ENCODE measurements around the gene SLC22A1. TPM values are rescaled to one million over a fixed set of nuclear protein-coding genes. Genes with fewer than 3 reads are reported as not detected.

SLC22A1 gene
- total and polyA plus RNA-seq, 2 donors (not counting 1 experiment from before 2014, with no cell fraction given), result 0.18 to 1.5 TPM

DNA sequence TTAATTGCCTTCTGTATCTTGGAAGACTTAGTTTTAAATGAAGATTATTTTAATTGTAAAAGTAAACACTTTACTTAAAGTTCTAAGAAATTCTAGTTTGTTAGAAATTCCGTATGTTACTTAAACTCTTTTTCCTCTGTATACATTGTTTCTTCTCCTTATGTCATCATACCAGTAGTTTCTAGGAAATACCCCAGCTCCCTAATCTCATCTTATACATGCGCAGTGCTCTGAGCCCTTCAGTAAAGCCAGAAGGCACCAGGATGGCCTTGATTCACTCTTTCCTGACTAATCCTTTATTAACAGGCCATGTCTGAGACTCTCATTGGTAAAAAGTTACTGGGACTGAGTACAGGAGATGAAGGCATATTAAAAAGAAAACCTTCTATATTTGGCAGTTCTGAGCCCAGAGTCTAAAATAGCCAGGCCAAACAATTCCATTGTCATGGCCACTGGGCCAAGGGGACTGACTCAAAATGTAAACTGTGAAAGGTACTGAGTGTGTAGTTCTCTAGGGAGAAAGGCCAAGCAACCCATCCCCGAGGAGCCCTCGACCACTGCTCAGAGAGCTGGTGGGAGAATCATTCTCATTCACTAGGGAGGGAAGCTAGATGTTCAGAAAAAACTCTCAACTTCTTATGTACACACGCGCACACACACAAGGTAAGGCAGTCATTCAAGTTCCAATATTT is 25.0 kb downstream of the SLC22A1 start:
- H3K27ac Mint-ChIP-seq, result no peak overlapping the region
- no peak overlapping the region for H3K4me2 ChIP-seq (replicated peaks; ENCODE audit: low read depth, low read length, poor library complexity, severe bottlenecking)
- intact Hi-C loops (cut with micrococcal nuclease), result no loop called here
- TF ChIP-seq, protein P1, sequence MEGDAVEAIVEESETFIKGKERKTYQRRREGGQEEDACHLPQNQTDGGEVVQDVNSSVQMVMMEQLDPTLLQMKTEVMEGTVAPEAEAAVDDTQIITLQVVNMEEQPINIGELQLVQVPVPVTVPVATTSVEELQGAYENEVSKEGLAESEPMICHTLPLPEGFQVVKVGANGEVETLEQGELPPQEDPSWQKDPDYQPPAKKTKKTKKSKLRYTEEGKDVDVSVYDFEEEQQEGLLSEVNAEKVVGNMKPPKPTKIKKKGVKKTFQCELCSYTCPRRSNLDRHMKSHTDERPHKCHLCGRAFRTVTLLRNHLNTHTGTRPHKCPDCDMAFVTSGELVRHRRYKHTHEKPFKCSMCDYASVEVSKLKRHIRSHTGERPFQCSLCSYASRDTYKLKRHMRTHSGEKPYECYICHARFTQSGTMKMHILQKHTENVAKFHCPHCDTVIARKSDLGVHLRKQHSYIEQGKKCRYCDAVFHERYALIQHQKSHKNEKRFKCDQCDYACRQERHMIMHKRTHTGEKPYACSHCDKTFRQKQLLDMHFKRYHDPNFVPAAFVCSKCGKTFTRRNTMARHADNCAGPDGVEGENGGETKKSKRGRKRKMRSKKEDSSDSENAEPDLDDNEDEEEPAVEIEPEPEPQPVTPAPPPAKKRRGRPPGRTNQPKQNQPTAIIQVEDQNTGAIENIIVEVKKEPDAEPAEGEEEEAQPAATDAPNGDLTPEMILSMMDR (IDR thresholded peaks at IDR 0.05), result no peak
- no peak for TF ChIP-seq EZH2 (IDR thresholded peaks at IDR 0.05; ENCODE audit: borderline replicate concordance, insufficient read depth, low read depth, low read length, poor library complexity, severe bottlenecking)
- no peaks in the 10 kb centered on the region for H4K20me1 ChIP-seq (ENCODE audit: control insufficient read depth, insufficient read depth, low read length, poor library complexity, severe bottlenecking)
- H3K4me1 ChIP-seq (ENCODE audit: control insufficient read depth in 2 of 2, insufficient read depth in 2 of 2, low read length in 2 of 2), result no peaks in the 10 kb centered on the region
- no peaks in the 10 kb centered on the region for H3K36me3 ChIP-seq (replicated peaks in 1 of 2; ENCODE audit: control extremely low read depth in 1 of 2, control insufficient read depth in 1 of 2, extremely low read depth in 1 of 2, insufficient read depth in 2 of 2, low read length in 1 of 2)
- H3K9ac ChIP-seq (ENCODE audit: low read length), result no peak overlapping the region
- no peak for ATAC-seq (ENCODE audit: low read depth)
- no peak for DNase-seq
- no peaks in the 10 kb centered on the region for H3K79me2 ChIP-seq (ENCODE audit: control insufficient read depth, insufficient read depth, low read length)
- H3K4me1 Mint-ChIP-seq, result no peaks in the 10 kb centered on the region
- H2AFZ ChIP-seq (ENCODE audit: insufficient read depth, low read depth, low read length, poor library complexity, severe bottlenecking), result no peak overlapping the region
- no peaks in the 10 kb centered on the region for H3K9me3 ChIP-seq (ENCODE audit: control extremely low read depth in 1 of 3, control insufficient read depth in 2 of 3, insufficient read depth in 1 of 3, low read length in 2 of 3)
- WGBS (ENCODE audit: insufficient coverage), result 88% methylated on average over 1 of the region's 6 CpGs
- no peak overlapping the region for H3K4me3 Mint-ChIP-seq
- POLR2A ChIA-PET, result no interaction called here
- H3K27me3 Mint-ChIP-seq, result peaks cover 14% of the 10 kb centered on the region
- no peak overlapping the region for H3K4me3 ChIP-seq (ENCODE audit: control extremely low read depth in 1 of 5, extremely low read depth in 1 of 5, insufficient read depth in 1 of 5, low read depth in 2 of 5, low read length in 4 of 5)
- peaks cover 6% of the 10 kb centered on the region for H3K9me3 Mint-ChIP-seq (ENCODE audit: insufficient read depth)
- peaks cover 0 to 3% (median 0%) of the 10 kb centered on the region in 4 experiments for H3K27me3 ChIP-seq (replicated peaks in 1 of 4; ENCODE audit: control extremely low read depth in 1 of 4, control insufficient read depth in 3 of 4, insufficient read depth in 4 of 4, low read length in 3 of 4)
- no peak overlapping the region for H3K27ac ChIP-seq (ENCODE audit: low read length in 2 of 2)
- CTCF ChIA-PET, result interaction anchor here (1.4 kb wide), 1 partner anchor 8 kb away, joined by 4 read pairs; no protein-coding TSS in a partner anchor

DNA sequence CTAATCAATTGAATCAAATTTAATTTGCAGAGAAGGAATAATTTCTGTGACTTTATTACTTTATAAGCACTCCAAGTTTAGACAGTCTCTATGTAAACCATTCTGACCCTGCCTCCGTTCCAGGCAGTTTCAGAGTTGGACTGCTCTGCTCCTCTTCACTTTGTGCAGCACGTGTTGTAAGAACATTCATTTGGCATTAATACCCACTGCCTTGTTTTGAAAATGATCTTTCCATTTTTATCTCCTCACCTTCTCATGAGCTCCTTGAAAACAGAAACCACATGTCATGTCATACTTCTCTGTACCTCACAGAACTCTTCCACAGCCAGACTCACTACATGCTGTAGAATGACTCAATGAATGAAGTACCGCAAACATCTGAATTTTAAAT is 25.5 kb downstream of the SLC22A1 start:
- Histone ChIP-seq H2AFZ (ENCODE audit: insufficient read depth, low read depth, low read length, poor library complexity, severe bottlenecking) (no peak overlapping the region), H3K4me3 (ENCODE audit: control extremely low read depth in 1 of 5, extremely low read depth in 1 of 5, insufficient read depth in 1 of 5, low read depth in 2 of 5, low read length in 4 of 5) (no peak overlapping the region), H3K4me2 (replicated peaks; ENCODE audit: low read depth, low read length, poor library complexity, severe bottlenecking) (no peak overlapping the region), H3K27ac (ENCODE audit: low read length in 2 of 2) (no peak overlapping the region), H3K27me3 (replicated peaks in 1 of 4; ENCODE audit: control extremely low read depth in 1 of 4, control insufficient read depth in 3 of 4, insufficient read depth in 4 of 4, low read length in 3 of 4) (no peaks in the 10 kb centered on the region), H3K9ac (ENCODE audit: low read length) (no peak overlapping the region), H4K20me1 (ENCODE audit: control insufficient read depth, insufficient read depth, low read length, poor library complexity, severe bottlenecking) (no peaks in the 10 kb centered on the region), H3K9me3 (ENCODE audit: control extremely low read depth in 1 of 3, control insufficient read depth in 2 of 3, insufficient read depth in 1 of 3, low read length in 2 of 3) (no peaks in the 10 kb centered on the region), H3K79me2 (ENCODE audit: control insufficient read depth, insufficient read depth, low read length) (no peaks in the 10 kb centered on the region), H3K4me1 (ENCODE audit: control insufficient read depth in 2 of 2, insufficient read depth in 2 of 2, low read length in 2 of 2) (no peaks in the 10 kb centered on the region), H3K36me3 (replicated peaks in 1 of 2; ENCODE audit: control extremely low read depth in 1 of 2, control insufficient read depth in 1 of 2, extremely low read depth in 1 of 2, insufficient read depth in 2 of 2, low read length in 1 of 2) (no peaks in the 10 kb centered on the region)
- ChIA-PET CTCF (interaction anchor here (1.4 kb wide), 1 partner anchor 9 kb away, joined by 4 read pairs; no protein-coding TSS in a partner anchor), POLR2A (no interaction called here)
- no peak for TF ChIP-seq EZH2 (IDR thresholded peaks at IDR 0.05; ENCODE audit: borderline replicate concordance, insufficient read depth, low read depth, low read length, poor library complexity, severe bottlenecking)
- TF ChIP-seq, protein P1 (IDR thresholded peaks at IDR 0.05), result no peak
- Mint-ChIP-seq H3K27me3 (peaks cover 14% of the 10 kb centered on the region), H3K27ac (no peak overlapping the region), H3K9me3 (ENCODE audit: insufficient read depth) (peaks cover 6% of the 10 kb centered on the region), H3K4me1 (no peaks in the 10 kb centered on the region), H3K4me3 (no peak overlapping the region)
- WGBS (ENCODE audit: insufficient coverage), result 95% methylated on average over 2 of the region's 3 CpGs
- DNase-seq (no peak), ATAC-seq (ENCODE audit: low read depth) (no peak)
- intact Hi-C loops (cut with micrococcal nuclease), result no loop called here

Measured in B cell (primary cell).